H1 (cell line): Measurements from ENCODE around the gene MAPKAPK5. TPM values are rescaled to one million over a fixed set of nuclear protein-coding genes. Genes with fewer than 3 reads are reported as not detected.

Source experiments
- ATF3 ChIP-seq: IDR thresholded peaks from 2 replicates; pipeline ENCODE4 v1.6.1; 2011; ENCODE audit warnings: low read depth, mild to moderate bottlenecking, low read length; ENCODE audit not compliant: insufficient read depth
- SRF ChIP-seq: IDR thresholded peaks from 2 replicates; pipeline ENCODE4 v1.6.1; 2011; ENCODE audit warnings: mild to moderate bottlenecking, low read depth, low read length, moderate library complexity
- polyA plus RNA-seq, 7 experiments: library from polyadenylated mRNA; depleted of rRNA in 3 of 7; stranded (reverse) in 5 of 7; unstranded in 2 of 7; fragments of >200 nt in 5 of 7; fragments of 200-250 nt in 2 of 7; gene quantifications; 1 replicate in 5 of 7; 2 replicates in 1 of 7; 4 replicates in 1 of 7; pipeline versions ENCODE4 v1.2.1 to v1.2.3, GENCODE V29; 2011 to 2013; ENCODE audit warnings: missing spikeins in 2 of 7, mixed read lengths in 2 of 7
- total RNA-seq: library from RNA; stranded (reverse); fragmentation: NEBNext Ultra II Directional; extraction: Animal tissue kit (Norgen Biotek cat#: 25700); gene quantifications from 2 replicates; pipeline ENCODE4 v1.2.1, GENCODE V29; 2021

MAPKAPK5 gene
- total and polyA plus RNA-seq, 2 of the 8 experiments (the other 6 are each of a cell fraction or from before 2014, with no cell fraction given): 40.0 to 91.5 TPM

DNA sequence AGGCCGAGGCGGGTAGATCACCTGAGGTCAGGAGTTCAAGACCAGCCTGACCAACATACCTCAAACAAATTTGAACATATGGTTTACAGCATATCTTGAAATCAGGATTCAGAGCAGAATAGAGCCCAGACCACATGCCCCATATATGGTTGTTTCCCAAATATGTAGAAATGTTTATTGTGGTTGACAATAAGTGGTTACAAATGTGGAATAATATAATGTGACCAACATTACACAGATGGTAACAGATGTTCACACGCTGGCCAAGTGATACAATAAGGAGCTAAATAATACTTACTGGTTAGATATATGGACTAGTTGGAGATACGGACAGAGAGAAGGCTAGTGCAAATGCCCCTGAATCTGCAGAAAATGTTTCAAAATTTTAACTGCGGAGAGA is 85.3 kb downstream of the MAPKAPK5 start (continued):
- TF ChIP-seq SRF: no peak
- TF ChIP-seq ATF3: no peak
